CD4-positive, CD25-positive, alpha-beta regulatory T cell (primary cell): ENCODE results near the gene ASGR1. TPM values are rescaled to one million over a fixed set of nuclear protein-coding genes. Genes with fewer than 3 reads are reported as not detected.
A peak's percentile ranks its signal among the peaks of the same experiment; 100 is the strongest.

ENCODE experiments used
- ATAC-seq, 2 donors: fragments of 150-1000 bp; cut with Tn5 transposase; one replicate each; pipeline ENCODE4 v1.10.0; 2021; ENCODE audit warnings: low read depth in 2 of 2, moderate number of reproducible peaks in 2 of 2, moderate library complexity in 1 of 2
- DNase-seq, 3 donors: peaks; one replicate each; pipeline versions ENCODE4 v3.0.0 to v3.0.0-alpha.2; 2012 to 2022; ENCODE audit warnings: mixed read lengths in 1 of 3
- H3K27ac ChIP-seq: one replicate; pipeline ENCODE4 v1.7.0; 2013; ENCODE audit warnings: mild to moderate bottlenecking, low read length; ENCODE audit not compliant: insufficient read depth, poor library complexity, severe bottlenecking
- H3K27me3 ChIP-seq: one replicate; pipeline ENCODE4 v1.7.0; 2013; ENCODE audit warnings: low read length; ENCODE audit not compliant: control insufficient read depth, insufficient read depth
- H3K36me3 ChIP-seq: one replicate; pipeline ENCODE4 v1.7.0; 2013; ENCODE audit warnings: mild to moderate bottlenecking, low read length, moderate library complexity; ENCODE audit not compliant: control insufficient read depth, insufficient read depth
- H3K4me1 ChIP-seq: 2 replicates; pipeline ENCODE4 v1.7.0; 2013; ENCODE audit warnings: mild to moderate bottlenecking, low read length; ENCODE audit not compliant: insufficient read depth, control insufficient read depth, poor library complexity, severe bottlenecking
- H3K4me3 ChIP-seq: one replicate; pipeline ENCODE4 v1.7.0; 2013; ENCODE audit warnings: low read depth, mild to moderate bottlenecking, low read length, moderate library complexity
- H3K9me3 ChIP-seq, 2 experiments: 1 replicate in 1 of 2; 2 replicates in 1 of 2; pipeline ENCODE4 v1.7.0; 2013; ENCODE audit warnings: low read length in 2 of 2, mild to moderate bottlenecking in 1 of 2, moderate library complexity in 1 of 2; ENCODE audit not compliant: control insufficient read depth in 2 of 2
- H3K27ac Mint-ChIP-seq, 3 donors: one replicate each; pipeline ENCODE4 v1.8.0; 2020 to 2022; ENCODE audit warnings: mild to moderate bottlenecking in 3 of 3, mixed read lengths in 3 of 3, moderate library complexity in 2 of 3
- H3K27me3 Mint-ChIP-seq: one replicate; pipeline ENCODE4 v1.8.0; 2022; ENCODE audit warnings: mild to moderate bottlenecking, mixed read lengths
- H3K36me3 Mint-ChIP-seq: one replicate; pipeline ENCODE4 v1.8.0; 2020; ENCODE audit warnings: mixed read lengths
- H3K4me1 Mint-ChIP-seq, 4 donors: one replicate each; pipeline ENCODE4 v1.8.0; 2020 to 2022; ENCODE audit warnings: mixed read lengths in 4 of 4, mild to moderate bottlenecking in 1 of 4
- H3K4me3 Mint-ChIP-seq, 4 donors: one replicate each; pipeline ENCODE4 v1.8.0; 2020 to 2022; ENCODE audit warnings: mild to moderate bottlenecking in 4 of 4, mixed read lengths in 4 of 4, moderate library complexity in 3 of 4
- H3K9me3 Mint-ChIP-seq, 7 donors: one replicate each; pipeline ENCODE4 v1.8.0; 2020 to 2022; ENCODE audit warnings: mixed read lengths in 7 of 7, mild to moderate bottlenecking in 3 of 7, moderate library complexity in 2 of 7
- polyA plus RNA-seq, 4 donors: library from polyadenylated mRNA; unstranded; fragments of 300-500 nt; fragmentation: Illumina TruSeq; gene quantifications; one replicate each; pipeline ENCODE4 v1.2.3, GENCODE V29; 2021
- total RNA-seq: library from RNA; stranded (reverse); gene quantifications from one replicate; pipeline ENCODE4 v1.2.3, GENCODE V29; 2022

ASGR1 gene
- total and polyA plus RNA-seq, 5 donors from 2014 or later, result 0.24 TPM; not detected in 4

- ATAC-seq (peak; percentile 83 to 86), DNase-seq (peak; percentile 97 to 99 (median 98))
- Histone ChIP-seq H3K27ac (peak overlapping the region; percentile 97), H3K4me3 (peak overlapping the region; percentile 85), H3K4me1 (peaks cover 45% of the 10 kb centered on the region), H3K27me3 (no peaks in the 10 kb centered on the region), H3K36me3 (no peaks in the 10 kb centered on the region), H3K9me3 (no peaks in the 10 kb centered on the region)
- Mint-ChIP-seq H3K4me3 (peak overlapping the region; percentile 85 to 96 (median 90)), H3K27me3 (peaks cover 28% of the 10 kb centered on the region), H3K27ac (peak overlapping the region; percentile 92 to 99 (median 99)), H3K9me3 (no peaks in the 10 kb centered on the region), H3K4me1 (peaks cover 0 to 64% (median 28%) of the 10 kb centered on the region in 4 donors), H3K36me3 (no peaks in the 10 kb centered on the region)
Measured at GRCh38 chr17:7214300-7215135, 35.3 kb upstream of the ASGR1 start.

- peak in 1 of 3 donors; percentile 73 for DNase-seq
- Mint-ChIP-seq H3K4me1 (peaks cover 0 to 58% (median 24%) of the 10 kb centered on the region in 4 donors), H3K4me3 (peak overlapping the region; percentile 85 to 96 (median 90)), H3K36me3 (no peaks in the 10 kb centered on the region), H3K27me3 (peaks cover 28% of the 10 kb centered on the region), H3K27ac (peak overlapping the region; percentile 92 to 99 (median 99)), H3K9me3 (no peaks in the 10 kb centered on the region)
- ATAC-seq, result peak in 1 of 2 donors; percentile 0
- peak overlapping the region; percentile 76 for H3K4me3 ChIP-seq
- no peaks in the 10 kb centered on the region for H3K36me3 ChIP-seq
- H3K9me3 ChIP-seq, result no peaks in the 10 kb centered on the region
- H3K27me3 ChIP-seq, result no peaks in the 10 kb centered on the region
- peak overlapping the region; percentile 97 for H3K27ac ChIP-seq
- peaks cover 40% of the 10 kb centered on the region for H3K4me1 ChIP-seq
Measured at GRCh38 chr17:7213895-7214299, 34.7 kb upstream of the ASGR1 start.

- Mint-ChIP-seq H3K4me3 (peak overlapping the region in 3 of 4 donors; percentile 61 to 86 (median 62)), H3K27ac (peak overlapping the region in 2 of 3 donors; percentile 8 to 74), H3K36me3 (no peaks in the 10 kb centered on the region), H3K9me3 (peaks cover 0 to 1% (median 0%) of the 10 kb centered on the region in 7 donors), H3K4me1 (peaks cover 0 to 44% (median 23%) of the 10 kb centered on the region in 4 donors), H3K27me3 (peaks cover 28% of the 10 kb centered on the region)
- Histone ChIP-seq H3K36me3 (no peaks in the 10 kb centered on the region), H3K9me3 (no peaks in the 10 kb centered on the region), H3K4me1 (peaks cover 28% of the 10 kb centered on the region), H3K4me3 (no peak overlapping the region), H3K27me3 (no peaks in the 10 kb centered on the region), H3K27ac (no peak overlapping the region)
- ATAC-seq (no peak), DNase-seq (no peak)
Measured at GRCh38 chr17:7211491-7212273, 32.5 kb upstream of the ASGR1 start.

- Mint-ChIP-seq H3K27ac (no peak overlapping the region), H3K9me3 (peaks cover 0 to 1% (median 0%) of the 10 kb centered on the region in 7 donors), H3K36me3 (peaks cover 3% of the 10 kb centered on the region), H3K4me3 (peak overlapping the region in 1 of 4 donors; percentile 16), H3K27me3 (peaks cover 23% of the 10 kb centered on the region), H3K4me1 (peaks cover 0 to 45% (median 27%) of the 10 kb centered on the region in 4 donors)
- no peak overlapping the region for H3K27ac ChIP-seq
- H3K4me3 ChIP-seq, result no peak overlapping the region
- H3K36me3 ChIP-seq, result no peaks in the 10 kb centered on the region
- no peaks in the 10 kb centered on the region for H3K27me3 ChIP-seq
- ATAC-seq, result no peak
- H3K9me3 ChIP-seq, result no peaks in the 10 kb centered on the region
- peaks cover 22% of the 10 kb centered on the region for H3K4me1 ChIP-seq
- no peak for DNase-seq
Measured at GRCh38 chr17:7208754-7209460, 29.7 kb upstream of the ASGR1 start.

- no peak for DNase-seq
Measured at GRCh38 chr17:7208027-7208571, 28.9 kb upstream of the ASGR1 start.

GRCh38 chr17:7207120-7208001 is 28.2 kb upstream of the ASGR1 start:
- no peaks in the 10 kb centered on the region for H3K36me3 ChIP-seq
- Mint-ChIP-seq H3K9me3 (peaks cover 0 to 1% (median 0%) of the 10 kb centered on the region in 7 donors), H3K4me3 (peak overlapping the region in 1 of 4 donors; percentile 74), H3K36me3 (peaks cover 8% of the 10 kb centered on the region), H3K4me1 (peaks cover 0 to 46% (median 20%) of the 10 kb centered on the region in 4 donors), H3K27ac (peak overlapping the region in 2 of 3 donors; percentile 75 to 85), H3K27me3 (peaks cover 22% of the 10 kb centered on the region)
- H3K9me3 ChIP-seq, result no peaks in the 10 kb centered on the region
- H3K4me1 ChIP-seq, result peaks cover 17% of the 10 kb centered on the region
- no peak for ATAC-seq
- H3K27me3 ChIP-seq, result no peaks in the 10 kb centered on the region
- no peak for DNase-seq
- H3K27ac ChIP-seq, result peak overlapping the region; percentile 91
- H3K4me3 ChIP-seq, result no peak overlapping the region

More at GRCh38 chr17:7208027-7208571, 28.9 kb upstream of the ASGR1 start:
- Histone ChIP-seq H3K27me3 (no peaks in the 10 kb centered on the region), H3K36me3 (no peaks in the 10 kb centered on the region), H3K27ac (no peak overlapping the region), H3K4me3 (no peak overlapping the region), H3K4me1 (peaks cover 17% of the 10 kb centered on the region), H3K9me3 (no peaks in the 10 kb centered on the region)
- Mint-ChIP-seq H3K4me3 (no peak overlapping the region), H3K36me3 (peaks cover 3% of the 10 kb centered on the region), H3K9me3 (peaks cover 0 to 1% (median 0%) of the 10 kb centered on the region in 7 donors), H3K27ac (peak overlapping the region in 1 of 3 donors; percentile 51), H3K27me3 (peaks cover 22% of the 10 kb centered on the region), H3K4me1 (peaks cover 0 to 42% (median 20%) of the 10 kb centered on the region in 4 donors)
- ATAC-seq, result no peak
